Large intestine (tissue), 3 donors: Measurements from ENCODE around the gene UBE2B. TPM values are rescaled to one million over a fixed set of nuclear protein-coding genes. Genes with fewer than 3 reads are reported as not detected.

Source experiments
- DNase-seq, 2 donors: peaks; one replicate each; pipeline versions ENCODE4 v3.0.0 to v3.0.0-alpha.2; 2013
- H3K27ac ChIP-seq: one replicate; pipeline ENCODE4 v1.5.1; 2013; ENCODE audit warnings: low read length
- H3K27me3 ChIP-seq: 2 replicates; pipeline ENCODE4 v1.6.1; 2013; ENCODE audit warnings: low read length; ENCODE audit not compliant: control insufficient read depth, insufficient read depth
- H3K36me3 ChIP-seq: 2 replicates; pipeline ENCODE4 v1.6.1; 2013; ENCODE audit warnings: low read length; ENCODE audit not compliant: control insufficient read depth, insufficient read depth
- H3K4me1 ChIP-seq: one replicate; pipeline ENCODE4 v1.6.1; 2013; ENCODE audit warnings: low read length; ENCODE audit not compliant: control insufficient read depth, insufficient read depth
- H3K4me3 ChIP-seq: one replicate; pipeline ENCODE4 v1.5.1; 2013; ENCODE audit warnings: low read length
- H3K9me3 ChIP-seq: one replicate; pipeline ENCODE4 v1.6.1; 2013; ENCODE audit warnings: mild to moderate bottlenecking, low read depth, low read length, moderate library complexity; ENCODE audit not compliant: control insufficient read depth
- WGBS: methylation state at CpG from one replicate; pipeline ENCODE4 v1.1.5; 2013; ENCODE audit warnings: low lambda C conversion rate; ENCODE audit not compliant: insufficient coverage; 5-methylcytosine and 5-hydroxymethylcytosine counted together
- polyA plus RNA-seq: library from polyadenylated mRNA; unstranded; fragments of 120-200 nt; gene quantifications from one replicate; pipeline ENCODE4 v1.2.1, GENCODE V29; 2013

Gene UBE2B
- polyA plus RNA-seq, 1 donor, result 130 TPM

GRCh38 chr5:134396274-134396673 is 24.9 kb downstream of the UBE2B start:
- H3K27ac ChIP-seq, result peak overlapping the region; percentile 70
- no peak overlapping the region for H3K4me3 ChIP-seq
- DNase-seq, result peak; percentile 78 to 83
- WGBS, result no CpG with 5 or more reads among the region's 4 CpGs
- H3K4me1 ChIP-seq, result peaks cover 7% of the 10 kb centered on the region
- H3K36me3 ChIP-seq, result peaks cover 52% of the 10 kb centered on the region
- H3K9me3 ChIP-seq, result no peaks in the 10 kb centered on the region
- H3K27me3 ChIP-seq, result no peaks in the 10 kb centered on the region

GRCh38 chr5:134397196-134397595 is 25.8 kb downstream of the UBE2B start:
- Histone ChIP-seq H3K4me3 (no peak overlapping the region), H3K36me3 (peaks cover 49% of the 10 kb centered on the region), H3K27me3 (no peaks in the 10 kb centered on the region), H3K27ac (peak overlapping the region; percentile 70), H3K4me1 (peaks cover 7% of the 10 kb centered on the region), H3K9me3 (no peaks in the 10 kb centered on the region)
- WGBS, result no CpG with 5 or more reads among the region's 2 CpGs
- DNase-seq, result peak in 1 of 2 donors; percentile 8

GRCh38 chr5:134398609-134399155 is 27.3 kb downstream of the UBE2B start:
- H3K9me3 ChIP-seq, result no peaks in the 10 kb centered on the region
- H3K4me3 ChIP-seq, result no peak overlapping the region
- no peak overlapping the region for H3K27ac ChIP-seq
- H3K27me3 ChIP-seq, result no peaks in the 10 kb centered on the region
- DNase-seq, result no peak
- no CpG with 5 or more reads among the region's 2 CpGs for WGBS
- peaks cover 7% of the 10 kb centered on the region for H3K4me1 ChIP-seq
- peaks cover 39% of the 10 kb centered on the region for H3K36me3 ChIP-seq

DNA sequence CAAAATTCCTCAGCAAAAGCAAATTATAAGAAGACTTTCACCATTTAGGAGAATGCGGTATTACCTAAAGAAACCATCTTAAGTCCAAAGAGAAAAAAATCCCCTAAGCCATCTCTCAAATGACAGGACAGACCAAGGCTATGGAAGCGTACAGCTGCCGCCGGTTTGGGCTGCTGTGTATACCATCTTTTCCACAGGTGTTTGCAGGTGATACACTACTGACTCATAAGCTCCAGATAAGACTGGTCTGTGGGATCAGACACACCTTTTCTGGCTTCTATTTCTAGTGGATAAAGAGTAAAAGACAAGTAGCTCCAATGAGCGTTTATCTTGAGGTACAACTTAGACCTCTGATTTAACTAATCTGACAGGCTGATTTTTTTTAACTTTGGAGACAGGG is 32.6 kb downstream of the UBE2B start:
- H3K36me3 ChIP-seq, result peaks cover 27% of the 10 kb centered on the region
- no peak overlapping the region for H3K4me3 ChIP-seq
- no peaks in the 10 kb centered on the region for H3K4me1 ChIP-seq
- 80% methylated on average over 1 of the region's 5 CpGs for WGBS
- no peaks in the 10 kb centered on the region for H3K9me3 ChIP-seq
- H3K27me3 ChIP-seq, result no peaks in the 10 kb centered on the region
- DNase-seq, result no peak
- H3K27ac ChIP-seq, result no peak overlapping the region

DNA sequence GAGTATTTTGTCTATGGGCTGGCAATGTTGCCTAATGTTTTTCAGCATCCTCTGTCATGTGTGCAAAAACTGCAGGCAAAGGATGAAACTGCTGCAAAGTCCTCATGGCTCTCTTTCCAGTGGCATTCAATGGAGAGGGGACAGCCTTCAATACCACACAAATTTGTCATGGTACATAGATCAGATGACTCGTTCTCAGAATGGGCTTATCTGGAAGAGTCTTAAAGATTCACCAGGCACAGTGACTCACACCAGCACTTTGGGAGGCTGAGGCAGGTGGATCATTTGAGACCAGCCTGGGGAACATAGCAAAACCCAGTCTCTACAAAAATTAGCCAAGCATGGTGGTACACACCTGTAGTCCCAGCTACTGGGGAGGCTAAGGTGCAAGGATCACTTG is 35.0 kb downstream of the UBE2B start:
- no peak for DNase-seq
- H3K4me3 ChIP-seq, result no peak overlapping the region
- no peaks in the 10 kb centered on the region for H3K9me3 ChIP-seq
- no peaks in the 10 kb centered on the region for H3K27me3 ChIP-seq
- H3K4me1 ChIP-seq, result peaks cover 4% of the 10 kb centered on the region
- H3K27ac ChIP-seq, result no peak overlapping the region
- peaks cover 26% of the 10 kb centered on the region for H3K36me3 ChIP-seq
- WGBS, result no CpG with 5 or more reads among the region's 1 CpG

DNA sequence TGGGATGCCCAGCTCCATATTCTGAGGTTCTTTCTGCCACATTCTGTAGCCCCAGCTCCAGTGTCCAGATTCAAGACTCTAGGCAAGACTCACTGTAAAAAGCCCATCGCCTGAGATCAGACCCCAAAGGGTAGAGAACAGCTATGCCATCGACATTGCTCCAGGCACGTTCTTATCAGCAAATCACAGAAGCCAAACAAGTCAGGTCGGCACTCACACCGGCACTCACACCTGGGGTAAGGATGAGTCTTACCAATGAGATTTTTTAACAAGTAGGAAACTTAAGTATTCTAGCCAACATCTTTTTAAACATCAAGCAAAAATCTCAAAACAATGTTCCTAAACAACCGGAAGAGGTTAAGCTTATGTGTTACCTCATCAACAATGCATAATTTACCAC is 38.0 kb downstream of the UBE2B start:
- DNase-seq, result no peak
- no peaks in the 10 kb centered on the region for H3K27me3 ChIP-seq
- H3K4me3 ChIP-seq, result no peak overlapping the region
- no CpG with 5 or more reads among the region's 6 CpGs for WGBS
- no peak overlapping the region for H3K27ac ChIP-seq
- no peaks in the 10 kb centered on the region for H3K9me3 ChIP-seq
- H3K4me1 ChIP-seq, result peaks cover 29% of the 10 kb centered on the region
- H3K36me3 ChIP-seq, result peaks cover 18% of the 10 kb centered on the region

DNA sequence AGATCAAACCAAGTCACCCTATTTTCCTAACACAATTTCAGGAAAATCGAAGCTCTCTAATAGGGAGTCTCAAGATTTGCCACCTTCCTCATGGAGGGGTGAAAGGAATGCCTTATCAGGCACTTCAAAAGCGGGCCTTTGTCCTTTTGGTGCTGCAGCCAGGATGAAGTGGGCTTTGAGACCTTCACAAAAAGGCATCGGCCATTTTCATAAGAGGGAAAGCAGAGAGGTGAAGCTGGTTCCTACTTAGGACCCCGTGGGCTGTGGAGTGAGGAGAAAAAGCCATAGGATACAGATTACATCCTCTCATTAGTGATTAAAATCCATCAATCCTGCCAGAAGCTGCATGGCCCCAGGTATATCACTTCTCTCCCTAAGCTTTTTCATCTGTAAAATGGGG is 39.5 kb downstream of the UBE2B start:
- H3K4me1 ChIP-seq, result peaks cover 39% of the 10 kb centered on the region
- WGBS, result 20% methylated on average over 1 of the region's 4 CpGs
- H3K4me3 ChIP-seq, result peak overlapping the region; percentile 88
- peaks cover 15% of the 10 kb centered on the region for H3K36me3 ChIP-seq
- DNase-seq, result no peak
- H3K27ac ChIP-seq, result no peak overlapping the region
- H3K27me3 ChIP-seq, result no peaks in the 10 kb centered on the region
- H3K9me3 ChIP-seq, result no peaks in the 10 kb centered on the region

DNA sequence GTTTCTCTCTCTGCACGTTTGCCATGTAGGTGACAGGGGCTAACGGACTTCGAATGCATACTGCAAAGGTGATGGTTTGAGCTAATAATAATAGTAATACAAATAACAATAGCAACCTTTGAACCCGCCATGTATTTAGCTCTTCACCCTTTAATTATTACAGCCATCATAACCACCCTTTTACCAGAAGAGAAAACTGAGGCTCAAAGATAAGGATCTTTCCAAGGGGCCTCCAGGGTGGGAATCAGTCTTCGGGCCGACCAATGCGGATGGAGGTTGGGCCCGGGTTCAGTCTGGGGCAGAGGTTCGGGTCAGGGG is 39.8 kb downstream of the UBE2B start:
- H3K27me3 ChIP-seq, result no peaks in the 10 kb centered on the region
- no CpG with 5 or more reads among the region's 9 CpGs for WGBS
- peak overlapping the region; percentile 88 for H3K4me3 ChIP-seq
- no peaks in the 10 kb centered on the region for H3K9me3 ChIP-seq
- H3K27ac ChIP-seq, result peak overlapping the region; percentile 95
- peaks cover 43% of the 10 kb centered on the region for H3K4me1 ChIP-seq
- H3K36me3 ChIP-seq, result peaks cover 12% of the 10 kb centered on the region
- DNase-seq, result no peak

GRCh38 chr5:134411546-134412266 is 40.3 kb downstream of the UBE2B start, which contains the start of gene CDKN2AIPNL:
Gene CDKN2AIPNL, minus strand, starts transcription at chr5:134411881. Its CDS starts 27 bp downstream, at chr5:134411854.
- Histone ChIP-seq H3K36me3 (peaks cover 7% of the 10 kb centered on the region), H3K4me3 (peak within 1 kb of the TSS; percentile 88), H3K27me3 (no peaks in the 10 kb centered on the region), H3K9me3 (no peaks in the 10 kb centered on the region), H3K4me1 (peaks cover 48% of the 10 kb centered on the region), H3K27ac (peak within 1 kb of the TSS; percentile 95)
- WGBS, result no CpG with 5 or more reads among the region's 61 CpGs
- DNase-seq, result peak; percentile 92 to 94

GRCh38 chr5:134413046-134413445 is 41.7 kb downstream of the UBE2B start:
- peak overlapping the region; percentile 95 for H3K27ac ChIP-seq
- WGBS, result no CpG with 5 or more reads among the region's 2 CpGs

DNA sequence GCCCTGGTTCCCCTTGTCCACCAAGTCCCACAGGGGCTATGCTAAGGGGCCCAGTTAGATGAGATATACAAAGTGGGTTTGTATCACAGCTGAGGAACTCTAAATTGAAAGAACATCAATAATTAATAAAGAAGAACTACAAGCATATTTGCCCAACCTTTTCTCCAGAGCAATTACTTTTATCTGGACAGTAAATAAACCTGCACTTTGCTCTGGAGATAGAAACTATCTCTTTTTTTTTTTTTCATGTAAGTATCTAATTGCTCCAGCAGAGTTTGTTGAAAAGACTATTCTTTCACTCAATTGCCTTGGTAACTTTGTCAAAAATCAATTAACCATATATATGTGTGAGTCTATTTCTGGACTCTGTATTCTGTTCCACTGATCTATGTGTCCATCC is 46.3 kb downstream of the UBE2B start:
- no peak overlapping the region for H3K4me3 ChIP-seq
- no peaks in the 10 kb centered on the region for H3K27me3 ChIP-seq
- peaks cover 4% of the 10 kb centered on the region for H3K9me3 ChIP-seq
- DNase-seq, result peak in 1 of 2 donors; percentile 80
- H3K27ac ChIP-seq, result peak overlapping the region; percentile 95
- peaks cover 56% of the 10 kb centered on the region for H3K4me1 ChIP-seq
- no peaks in the 10 kb centered on the region for H3K36me3 ChIP-seq

More at GRCh38 chr5:134413046-134413445, 41.7 kb downstream of the UBE2B start:
- Histone ChIP-seq H3K27me3 (no peaks in the 10 kb centered on the region), H3K9me3 (no peaks in the 10 kb centered on the region), H3K36me3 (no peaks in the 10 kb centered on the region), H3K4me1 (peaks cover 60% of the 10 kb centered on the region), H3K4me3 (peak overlapping the region; percentile 13)
- no peak for DNase-seq
